SJSA1 (cell line): Measurements from ENCODE around the gene WFDC1. TPM values are rescaled to one million over a fixed set of nuclear protein-coding genes. Genes with fewer than 3 reads are reported as not detected.
A peak's percentile ranks its signal among the peaks of the same experiment; 100 is the strongest.

ENCODE experiments used
- DNase-seq, 2 experiments: peaks; one replicate each; pipeline ENCODE4 v3.0.0-alpha.2; 2015 to 2020; ENCODE audit warnings: low spot score in 2 of 2, low read depth in 1 of 2
- H3K27ac ChIP-seq: fragments of 250-450 bp; sonication (Bioruptor Pico); 2 replicates; pipeline ENCODE4 v1.5.1; 2020; ENCODE audit warnings: mild to moderate bottlenecking, moderate library complexity
- H3K27me3 ChIP-seq: fragments of 250-450 bp; sonication (Bioruptor Pico); replicated peaks from 2 replicates; pipeline ENCODE4 v1.5.1; 2020; ENCODE audit warnings: mild to moderate bottlenecking, moderate library complexity
- H3K36me3 ChIP-seq: fragments of 250-450 bp; sonication (Bioruptor Pico); 2 replicates; pipeline ENCODE4 v1.5.1; 2020; ENCODE audit warnings: mild to moderate bottlenecking
- H3K4me1 ChIP-seq: fragments of 250-450 bp; sonication (Bioruptor Pico); replicated peaks from 2 replicates; pipeline ENCODE4 v1.6.1; 2021; ENCODE audit warnings: mild to moderate bottlenecking
- H3K4me3 ChIP-seq: fragments of 250-450 bp; sonication (Bioruptor Pico); 2 replicates; pipeline ENCODE4 v1.5.1; 2020; ENCODE audit warnings: mild to moderate bottlenecking
- H3K9me3 ChIP-seq: fragments of 250-450 bp; sonication (Bioruptor Pico); replicated peaks from 2 replicates; pipeline ENCODE4 v1.5.1; 2020; ENCODE audit warnings: mild to moderate bottlenecking
- total RNA-seq: library from RNA; depleted of rRNA; stranded (reverse); fragments of >200 nt; shearing (Covaris generic); gene quantifications from 2 replicates; pipeline ENCODE4 v1.2.3, GENCODE V29; 2014; rRNA removed

WFDC1 gene
- 125 and 143 TPM in 2 replicates for total RNA-seq

GRCh38 chr16:84294531-84295142, at the start of gene WFDC1:
WFDC1 (plus strand) TSS chr16:84294878; CDS start chr16:84294972, 94 bp downstream.
- Histone ChIP-seq H3K27me3 (no peaks in the 10 kb centered on the region), H3K4me3 (peak within 1 kb of the TSS; percentile 36), H3K27ac (peak within 1 kb of the TSS; percentile 39; the same call in 1 of the 2 replicates), H3K4me1 (peaks cover 78% of the 10 kb centered on the region), H3K36me3 (peaks cover 3% of the 10 kb centered on the region; the same call in 1 of the 2 replicates), H3K9me3 (no peaks in the 10 kb centered on the region)
- DNase-seq: peak; percentile 52 to 69

GRCh38 chr16:84245956-84246678, 48.6 kb upstream of the WFDC1 start:
- H3K36me3 ChIP-seq: no peaks in the 10 kb centered on the region
- no peak for DNase-seq
- H3K27ac ChIP-seq: no peak overlapping the region
- no peak overlapping the region for H3K4me3 ChIP-seq
- no peaks in the 10 kb centered on the region for H3K4me1 ChIP-seq
- H3K9me3 ChIP-seq: no peaks in the 10 kb centered on the region
- no peaks in the 10 kb centered on the region for H3K27me3 ChIP-seq

GRCh38 chr16:84246679-84247077, 48.0 kb upstream of the WFDC1 start:
- Histone ChIP-seq H3K4me1 (no peaks in the 10 kb centered on the region), H3K9me3 (no peaks in the 10 kb centered on the region), H3K36me3 (no peaks in the 10 kb centered on the region), H3K27ac (no peak overlapping the region), H3K4me3 (no peak overlapping the region), H3K27me3 (no peaks in the 10 kb centered on the region)
- DNase-seq: no peak

GRCh38 chr16:84247331-84247730, 47.3 kb upstream of the WFDC1 start:
- H3K27me3 ChIP-seq: no peaks in the 10 kb centered on the region

GRCh38 chr16:84247844-84248243, 46.8 kb upstream of the WFDC1 start:
- H3K4me3 ChIP-seq: no peak overlapping the region
- H3K27ac ChIP-seq: no peak overlapping the region
- H3K9me3 ChIP-seq: no peaks in the 10 kb centered on the region
- no peaks in the 10 kb centered on the region for H3K4me1 ChIP-seq
- H3K36me3 ChIP-seq: no peaks in the 10 kb centered on the region
- no peaks in the 10 kb centered on the region for H3K27me3 ChIP-seq
- no peak for DNase-seq

More at GRCh38 chr16:84247331-84247730, 47.3 kb upstream of the WFDC1 start:
- Histone ChIP-seq H3K36me3 (no peaks in the 10 kb centered on the region), H3K27ac (no peak overlapping the region), H3K9me3 (no peaks in the 10 kb centered on the region), H3K4me3 (no peak overlapping the region), H3K4me1 (no peaks in the 10 kb centered on the region)
- no peak for DNase-seq

- no peaks in the 10 kb centered on the region for H3K27me3 ChIP-seq
- no peak overlapping the region for H3K27ac ChIP-seq
- no peaks in the 10 kb centered on the region for H3K36me3 ChIP-seq
- H3K4me1 ChIP-seq: no peaks in the 10 kb centered on the region
- H3K4me3 ChIP-seq: no peak overlapping the region
- no peak for DNase-seq
- H3K9me3 ChIP-seq: peaks cover 2% of the 10 kb centered on the region; the same call in 1 of the 2 replicates
Measured at GRCh38 chr16:84252184-84252583, 42.5 kb upstream of the WFDC1 start.

- no peak overlapping the region for H3K4me3 ChIP-seq
- H3K27ac ChIP-seq: no peak overlapping the region
- no peaks in the 10 kb centered on the region for H3K4me1 ChIP-seq
- DNase-seq: no peak
- no peaks in the 10 kb centered on the region for H3K36me3 ChIP-seq
- H3K27me3 ChIP-seq: no peaks in the 10 kb centered on the region
- peaks cover 2% of the 10 kb centered on the region; the same call in 1 of the 2 replicates for H3K9me3 ChIP-seq
Measured at GRCh38 chr16:84253173-84253572, 41.5 kb upstream of the WFDC1 start.

GRCh38 chr16:84254062-84254461, 40.6 kb upstream of the WFDC1 start:
- DNase-seq: no peak
- no peaks in the 10 kb centered on the region for H3K36me3 ChIP-seq
- no peak overlapping the region for H3K4me3 ChIP-seq
- no peaks in the 10 kb centered on the region for H3K27me3 ChIP-seq
- H3K9me3 ChIP-seq: peaks cover 2% of the 10 kb centered on the region; the same call in 1 of the 2 replicates
- H3K4me1 ChIP-seq: no peaks in the 10 kb centered on the region
- H3K27ac ChIP-seq: no peak overlapping the region

- DNase-seq: no peak
- no peaks in the 10 kb centered on the region for H3K27me3 ChIP-seq
- H3K27ac ChIP-seq: no peak overlapping the region
- H3K9me3 ChIP-seq: peaks cover 2% of the 10 kb centered on the region; the same call in 1 of the 2 replicates
- no peaks in the 10 kb centered on the region for H3K4me1 ChIP-seq
- H3K4me3 ChIP-seq: no peak overlapping the region
- no peaks in the 10 kb centered on the region for H3K36me3 ChIP-seq
Measured at GRCh38 chr16:84255050-84255810, 39.4 kb upstream of the WFDC1 start.

GRCh38 chr16:84258266-84258665, 36.4 kb upstream of the WFDC1 start:
- Histone ChIP-seq H3K4me3 (no peak overlapping the region), H3K4me1 (no peaks in the 10 kb centered on the region), H3K9me3 (peaks cover 2% of the 10 kb centered on the region; the same call in 1 of the 2 replicates), H3K36me3 (no peaks in the 10 kb centered on the region), H3K27me3 (no peaks in the 10 kb centered on the region), H3K27ac (no peak overlapping the region)
- DNase-seq: no peak

- H3K9me3 ChIP-seq: peaks cover 2% of the 10 kb centered on the region; the same call in 1 of the 2 replicates
- H3K36me3 ChIP-seq: no peaks in the 10 kb centered on the region
- no peak overlapping the region for H3K27ac ChIP-seq
- no peak for DNase-seq
- H3K4me3 ChIP-seq: no peak overlapping the region
- no peaks in the 10 kb centered on the region for H3K27me3 ChIP-seq
- no peaks in the 10 kb centered on the region for H3K4me1 ChIP-seq
Measured at GRCh38 chr16:84259691-84260090, 35.0 kb upstream of the WFDC1 start.

GRCh38 chr16:84260766-84261554, 33.7 kb upstream of the WFDC1 start:
- no peak overlapping the region for H3K27ac ChIP-seq
- no peaks in the 10 kb centered on the region for H3K27me3 ChIP-seq
- H3K4me3 ChIP-seq: no peak overlapping the region
- no peaks in the 10 kb centered on the region for H3K4me1 ChIP-seq
- no peak for DNase-seq
- no peaks in the 10 kb centered on the region for H3K9me3 ChIP-seq
- no peaks in the 10 kb centered on the region for H3K36me3 ChIP-seq

GRCh38 chr16:84262031-84262430, 32.6 kb upstream of the WFDC1 start:
- H3K4me3 ChIP-seq: no peak overlapping the region
- DNase-seq: no peak
- no peaks in the 10 kb centered on the region for H3K4me1 ChIP-seq
- no peaks in the 10 kb centered on the region for H3K27me3 ChIP-seq
- H3K9me3 ChIP-seq: no peaks in the 10 kb centered on the region
- H3K36me3 ChIP-seq: no peaks in the 10 kb centered on the region
- H3K27ac ChIP-seq: no peak overlapping the region
